H9 (cell line): Measurements from ENCODE around the gene GBP7. TPM values are rescaled to one million over a fixed set of nuclear protein-coding genes. Genes with fewer than 3 reads are reported as not detected.

Experiments
- DNase-seq: peaks from one replicate; pipeline ENCODE4 v3.0.0-alpha.2; 2017
- H2AFZ ChIP-seq: one replicate; pipeline ENCODE4 v1.6.1; 2013; ENCODE audit warnings: mild to moderate bottlenecking, low read length, control low read depth, moderate library complexity
- H2AK5ac ChIP-seq: 2 replicates; pipeline ENCODE4 v1.6.1; 2013; ENCODE audit warnings: low read length, control low read depth, mixed read lengths; ENCODE audit not compliant: insufficient read length
- H2BK120ac ChIP-seq: one replicate; pipeline ENCODE4 v1.6.1; 2013; ENCODE audit warnings: low read depth, mild to moderate bottlenecking, low read length, control low read depth, inconsistent platforms; ENCODE audit not compliant: poor library complexity, severe bottlenecking
- H2BK12ac ChIP-seq: 2 replicates; pipeline ENCODE4 v1.6.1; 2013; ENCODE audit warnings: low read length, control low read depth, mixed read lengths, low read depth; ENCODE audit not compliant: insufficient read length
- H2BK15ac ChIP-seq: 2 replicates; pipeline ENCODE4 v1.6.1; 2013; ENCODE audit warnings: low read depth, low read length, control low read depth
- H2BK20ac ChIP-seq: one replicate; pipeline ENCODE4 v1.6.1; 2013; ENCODE audit warnings: low read depth, mild to moderate bottlenecking, low read length, control low read depth, inconsistent platforms; ENCODE audit not compliant: poor library complexity, severe bottlenecking
- H2BK5ac ChIP-seq: 2 replicates; pipeline ENCODE4 v1.6.1; 2013; ENCODE audit warnings: low read length, control low read depth, mixed read lengths; ENCODE audit not compliant: insufficient read length
- H3K14ac ChIP-seq: 2 replicates; pipeline ENCODE4 v1.6.1; 2013; ENCODE audit warnings: low read length, control low read depth; ENCODE audit not compliant: insufficient read depth
- H3K18ac ChIP-seq: 2 replicates; pipeline ENCODE4 v1.6.1; 2013; ENCODE audit warnings: low read depth, mild to moderate bottlenecking, mixed read lengths, low read length, control low read depth; ENCODE audit not compliant: insufficient read length
- H3K23ac ChIP-seq: 2 replicates; pipeline ENCODE4 v1.6.1; 2013; ENCODE audit warnings: low read length, control low read depth, mixed read lengths, low read depth; ENCODE audit not compliant: insufficient read length
- H3K23me2 ChIP-seq: 2 replicates; pipeline ENCODE4 v1.6.1; 2013; ENCODE audit warnings: low read depth, mild to moderate bottlenecking, mixed read lengths, low read length, control low read depth; ENCODE audit not compliant: insufficient read length, poor library complexity, severe bottlenecking
- H3K27ac ChIP-seq: 2 replicates; pipeline ENCODE4 v1.5.1; 2013; ENCODE audit warnings: low read length, control low read depth, mixed read lengths, low read depth; ENCODE audit not compliant: insufficient read length
- H3K27me3 ChIP-seq: 2 replicates; pipeline ENCODE4 v1.6.1; 2013; ENCODE audit warnings: low read length, control low read depth, inconsistent platforms; ENCODE audit not compliant: insufficient read depth
- H3K4ac ChIP-seq: 2 replicates; pipeline ENCODE4 v1.6.1; 2013; ENCODE audit warnings: low read depth, mild to moderate bottlenecking, control low read depth, inconsistent platforms, low read length, moderate library complexity
- H3K4me1 ChIP-seq: 2 replicates; pipeline ENCODE4 v1.6.1; 2013; ENCODE audit warnings: low read length, control low read depth, inconsistent platforms; ENCODE audit not compliant: insufficient read depth
- H3K4me2 ChIP-seq: 2 replicates; pipeline ENCODE4 v1.6.1; 2013; ENCODE audit warnings: low read length, control low read depth, mixed read lengths; ENCODE audit not compliant: insufficient read length, insufficient read depth
- H3K56ac ChIP-seq: 2 replicates; pipeline ENCODE4 v1.6.1; 2013; ENCODE audit warnings: low read depth, mild to moderate bottlenecking, mixed read lengths, low read length, control low read depth; ENCODE audit not compliant: insufficient read length
- H3K79me1 ChIP-seq: 2 replicates; pipeline ENCODE4 v1.6.1; 2013; ENCODE audit warnings: low read depth, mild to moderate bottlenecking, moderate library complexity, low read length, control low read depth, inconsistent platforms; ENCODE audit not compliant: insufficient read depth, poor library complexity, severe bottlenecking
- H3K79me2 ChIP-seq: 2 replicates; pipeline ENCODE4 v1.6.1; 2013; ENCODE audit warnings: low read length, control low read depth, inconsistent platforms; ENCODE audit not compliant: insufficient read depth
- H3K9ac ChIP-seq: 2 replicates; pipeline ENCODE4 v1.6.1; 2013; ENCODE audit warnings: low read length, control low read depth, mixed read lengths; ENCODE audit not compliant: insufficient read length; ENCODE audit errors: extremely low read depth
- H3K9me3 ChIP-seq: one replicate; pipeline ENCODE4 v1.6.1; 2013; ENCODE audit warnings: low read depth, low read length, inconsistent platforms; ENCODE audit not compliant: control insufficient read depth
- H3T11ph ChIP-seq: one replicate; pipeline ENCODE4 v1.6.1; 2013; ENCODE audit warnings: mild to moderate bottlenecking, low read length, control low read depth, inconsistent platforms
- H4K20me1 ChIP-seq: one replicate; pipeline ENCODE4 v1.6.1; 2013; ENCODE audit not compliant: control insufficient read depth, insufficient read length, insufficient read depth
- H4K5ac ChIP-seq: 2 replicates; pipeline ENCODE4 v1.6.1; 2013; ENCODE audit warnings: low read depth, mild to moderate bottlenecking, mixed read lengths, low read length, control low read depth; ENCODE audit not compliant: insufficient read length
- H4K8ac ChIP-seq: replicated peaks from 2 replicates; pipeline ENCODE4 v1.6.1; 2013; ENCODE audit warnings: low read length, control low read depth, mixed read lengths, low read depth; ENCODE audit not compliant: insufficient read length
- H4K91ac ChIP-seq: 2 replicates; pipeline ENCODE4 v1.6.1; 2013; ENCODE audit warnings: low read depth, mild to moderate bottlenecking, moderate library complexity, mixed read lengths, low read length, control low read depth; ENCODE audit not compliant: insufficient read length
- H3K27ac Mint-ChIP-seq, 3 experiments: 2 replicates in 2 of 3; 3 replicates in 1 of 3; pipeline ENCODE4 v1.8.0; 2020 to 2021; ENCODE audit warnings: mixed read lengths in 3 of 3, mild to moderate bottlenecking in 1 of 3, moderate library complexity in 1 of 3
- H3K27me3 Mint-ChIP-seq: 2 replicates; pipeline ENCODE4 v1.8.0; 2021; ENCODE audit warnings: low read depth, mild to moderate bottlenecking, moderate library complexity, mixed read lengths
- H3K36me3 Mint-ChIP-seq, 3 experiments: 2 replicates in 2 of 3; 3 replicates in 1 of 3; pipeline ENCODE4 v1.8.0; 2020 to 2021; ENCODE audit warnings: low read depth in 3 of 3, mixed read lengths in 3 of 3; ENCODE audit not compliant: insufficient read depth in 1 of 3
- H3K4me1 Mint-ChIP-seq, 2 experiments: 2 replicates each; pipeline ENCODE4 v1.8.0; 2020; ENCODE audit warnings: mixed read lengths in 2 of 2
- H3K4me3 Mint-ChIP-seq, 2 experiments: 2 replicates in 1 of 2; 3 replicates in 1 of 2; pipeline ENCODE4 v1.8.0; 2020 to 2021; ENCODE audit warnings: mild to moderate bottlenecking in 2 of 2, mixed read lengths in 2 of 2, moderate library complexity in 1 of 2
- H3K9me3 Mint-ChIP-seq, 2 experiments: 2 replicates in 1 of 2; 3 replicates in 1 of 2; pipeline ENCODE4 v1.8.0; 2020; ENCODE audit warnings: mild to moderate bottlenecking in 2 of 2, mixed read lengths in 2 of 2, moderate library complexity in 1 of 2
- CTCF ChIP-seq: fragments of 200-600 bp; sonication (generic); conservative IDR thresholded peaks from 3 replicates; pipeline ENCODE4 v1.8.0; 2021; ENCODE audit warnings: antibody characterized with exemption, mild to moderate bottlenecking
- WGBS: extraction: QIAGEN DNeasy Blood & Tissue Kit; methylation state at CpG from one replicate; pipeline ENCODE4 v1.1.7; 2013; ENCODE audit warnings: missing lambda C conversion rate, low lambda C conversion rate, mixed read lengths; ENCODE audit not compliant: insufficient read length; ENCODE audit errors: extremely low coverage; 5-methylcytosine and 5-hydroxymethylcytosine counted together
- total RNA-seq: library from RNA; stranded (reverse); gene quantifications from 2 replicates; pipeline ENCODE4 v1.2.1, GENCODE V29; 2021

Gene GBP7
- total RNA-seq, 1 experiment from 2014 or later, result not detected

- Histone ChIP-seq H3K9ac (no peak overlapping the region), H2BK120ac (no peak overlapping the region), H3T11ph (no peak overlapping the region), H3K79me2 (no peaks in the 10 kb centered on the region), H3K18ac (no peak overlapping the region), H4K20me1 (no peaks in the 10 kb centered on the region), H2BK20ac (no peak overlapping the region), H3K79me1 (no peaks in the 10 kb centered on the region), H3K4me1 (no peaks in the 10 kb centered on the region), H2BK15ac (no peak overlapping the region), H4K8ac (no peak overlapping the region), H3K27me3 (no peaks in the 10 kb centered on the region), H2BK12ac (no peak overlapping the region), H4K5ac (no peak overlapping the region), H2AK5ac (no peak overlapping the region), H3K27ac (no peak overlapping the region), H2AFZ (no peak overlapping the region), H2BK5ac (no peak overlapping the region), H3K23me2 (no peaks in the 10 kb centered on the region), H3K9me3 (no peaks in the 10 kb centered on the region), H3K14ac (no peak overlapping the region), H3K4ac (no peak overlapping the region), H3K56ac (no peak overlapping the region), H3K4me2 (no peak overlapping the region), H4K91ac (no peak overlapping the region), H3K23ac (no peak overlapping the region)
- DNase-seq, result no peak
- no peaks in the 10 kb centered on the region for H3K4me1 Mint-ChIP-seq
- H3K27ac Mint-ChIP-seq, result no peak overlapping the region
- no peak for TF ChIP-seq CTCF
- no CpG with 5 or more reads among the region's 5 CpGs for WGBS
- H3K36me3 Mint-ChIP-seq, result no peaks in the 10 kb centered on the region
- no peak overlapping the region for H3K4me3 Mint-ChIP-seq
- H3K9me3 Mint-ChIP-seq, result no peaks in the 10 kb centered on the region
- no peaks in the 10 kb centered on the region for H3K27me3 Mint-ChIP-seq
Measured at GRCh38 chr1:89112871-89113613, 62.8 kb downstream of the GBP7 start.
